Suppressor macrophage (primary cell): Measurements from ENCODE around the gene LRFN3.
"Not testable (repeated sequence)": the region's sequence is repeated elsewhere in the genome, so short reads cannot be mapped to it uniquely, and the experiment has no call there.

Source experiments
- DNase-seq, 4 experiments: peaks; one replicate each; pipeline ENCODE4 v3.0.0-alpha.2; 2020 to 2022

Gene LRFN3

GRCh38 chr19:35907377-35907745 is 28.8 kb upstream of the LRFN3 start:
- peak in 1 of 4 experiments; percentile 41 for DNase-seq

GRCh38 chr19:35908010-35908441 is 28.1 kb upstream of the LRFN3 start, which contains the start of gene TYROBP:
TSS of gene TYROBP (minus strand) at chr19:35908295. CDS start at chr19:35908228, 67 bp downstream.
- peak; percentile 70 to 89 (median 84) for DNase-seq

- peak; percentile 98 to 99 (median 98) for DNase-seq
These were observed 27.0 kb upstream of the LRFN3 start for GRCh38 chr19:35908973-35909683.

GRCh38 chr19:35909684-35910035 is 26.5 kb upstream of the LRFN3 start:
- DNase-seq, result no peak

- not testable (repeated sequence) for DNase-seq
These were observed 25.8 kb upstream of the LRFN3 start for GRCh38 chr19:35910355-35910754.

- peak in 1 of 4 experiments; percentile 43 for DNase-seq
These were observed 25.0 kb upstream of the LRFN3 start for GRCh38 chr19:35911173-35911572.

GRCh38 chr19:35911790-35912189 is 24.4 kb upstream of the LRFN3 start:
- DNase-seq, result peak in 2 of 4 experiments; percentile 38 to 43

- peak; percentile 66 to 96 (median 87) for DNase-seq
These were observed 22.6 kb upstream of the LRFN3 start for GRCh38 chr19:35913589-35913988.

GRCh38 chr19:35915443-35915842 is 20.7 kb upstream of the LRFN3 start:
- peak; percentile 34 to 69 (median 58) for DNase-seq

GRCh38 chr19:35919306-35919705 is 16.9 kb upstream of the LRFN3 start:
- DNase-seq, result no peak

GRCh38 chr19:35921012-35921411 is 15.2 kb upstream of the LRFN3 start:
- no peak for DNase-seq

GRCh38 chr19:35925501-35925900 is 10.7 kb upstream of the LRFN3 start:
- DNase-seq, result no peak

- peak in 2 of 4 experiments; percentile 15 to 26 for DNase-seq
These were observed 7.7 kb upstream of the LRFN3 start for GRCh38 chr19:35928507-35928906.

GRCh38 chr19:35929876-35930275 is 6.3 kb upstream of the LRFN3 start:
- peak in 3 of 4 experiments; percentile 16 to 59 (median 39) for DNase-seq

- DNase-seq, result peak; percentile 100
These were observed 4.9 kb upstream of the LRFN3 start for GRCh38 chr19:35931161-35931873.

- DNase-seq, result no peak
These were observed 4.3 kb upstream of the LRFN3 start for GRCh38 chr19:35931874-35932202.

GRCh38 chr19:35932291-35932936 is 3.8 kb upstream of the LRFN3 start:
- no peak for DNase-seq

GRCh38 chr19:35936738-35937268 is 629 bp downstream of the LRFN3 start:
- no peak for DNase-seq

GRCh38 chr19:35937345-35938281 is 1.4 kb downstream of the LRFN3 start:
- no peak for DNase-seq

GRCh38 chr19:35938282-35939224 is 2.4 kb downstream of the LRFN3 start:
- DNase-seq, result no peak
